Measurements from ENCODE around the gene NFASC. TPM values are rescaled to one million over a fixed set of nuclear protein-coding genes. Genes with fewer than 3 reads are reported as not detected.

The NFASC gene
- total and polyA plus RNA-seq, 9 of the 15 experiments (the other 6 are each of a cell fraction or from before 2014, with no cell fraction given) = 0.03 to 0.16 (median 0.06) TPM; not detected in 6

DNA sequence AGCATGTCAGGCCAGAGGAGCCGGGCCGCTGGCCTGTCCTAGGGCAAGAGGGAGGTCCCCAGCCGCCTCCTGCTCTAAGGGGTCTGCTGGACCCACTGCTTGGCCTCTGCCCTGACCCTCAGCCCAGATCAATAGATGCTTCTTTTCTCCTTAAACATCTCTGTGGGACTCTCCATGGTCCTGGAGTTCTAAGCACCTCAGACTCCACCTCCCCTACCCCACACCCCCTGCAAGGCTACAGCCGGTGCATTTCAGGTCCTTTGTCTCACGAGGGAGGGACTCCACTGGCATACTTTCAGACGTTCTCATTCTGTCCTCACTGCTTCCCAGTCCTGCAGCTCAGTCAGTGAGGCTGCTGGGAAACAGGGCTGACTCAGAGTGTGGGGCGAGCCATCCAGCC is 183.4 kb downstream of the NFASC start:
- Histone ChIP-seq H3K79me2 (ENCODE audit: control insufficient read depth, insufficient read depth, low read length) (no peaks in the 10 kb centered on the region), H2AFZ (ENCODE audit: low read depth, low read length) (no peak overlapping the region), H3K4me3 (no peak overlapping the region), H3K9me1 (ENCODE audit: control insufficient read depth, insufficient read depth, low read length) (no peaks in the 10 kb centered on the region), H3K27ac (ENCODE audit: extremely low read depth, low read depth, low read length) (no peak overlapping the region), H3K36me3 (ENCODE audit: control insufficient read depth, insufficient read depth, low read length) (no peaks in the 10 kb centered on the region), H3K4me2 (ENCODE audit: insufficient read depth, low read length) (no peak overlapping the region), H4K20me1 (replicated peaks; ENCODE audit: control insufficient read depth, insufficient read depth, low read length) (peaks cover 22% of the 10 kb centered on the region), H3K27me3 (ENCODE audit: control insufficient read depth in 2 of 2, insufficient read depth in 2 of 2, low read length in 2 of 2) (peaks cover 62 to 95% of the 10 kb centered on the region in 2 experiments), H3K4me1 (replicated peaks in 1 of 2; ENCODE audit: control insufficient read depth in 2 of 2, insufficient read depth in 2 of 2, low read length in 2 of 2) (no peaks in the 10 kb centered on the region), H3K9me3 (replicated peaks; ENCODE audit: control insufficient read depth, insufficient read depth, low read depth, low read length) (no peaks in the 10 kb centered on the region), H3K9ac (ENCODE audit: insufficient read depth in 1 of 2, low read depth in 2 of 2, low read length in 2 of 2) (no peak overlapping the region)
- POLR2A ChIA-PET = interaction anchor here (0.6 to 1.0 kb wide), 4 partner anchors 22 to 757 kb away, joined by 3 to 5 read pairs (median 3); partner anchors contain the start of gene RBBP5
- intact Hi-C loops (cut with micrococcal nuclease) (no loop called here), in situ Hi-C loops (cut with MboI) (no loop called here)
- FAIRE-seq = no peak
- DNase-seq (ENCODE audit: extremely low read depth in 1 of 4, low spot score in 3 of 4) = no peak
- WGBS (ENCODE audit: insufficient coverage, low coverage, missing lambda C conversion rate) = 0% methylated on average over 7 of the region's 7 CpGs
- BruUV-seq (replicated peaks) = no TSS peak
- CTCF ChIA-PET (ENCODE audit: low intra/inter-chr PET ratio) = no interaction called here
- no peak for ATAC-seq
- TF ChIP-seq, protein P1, sequence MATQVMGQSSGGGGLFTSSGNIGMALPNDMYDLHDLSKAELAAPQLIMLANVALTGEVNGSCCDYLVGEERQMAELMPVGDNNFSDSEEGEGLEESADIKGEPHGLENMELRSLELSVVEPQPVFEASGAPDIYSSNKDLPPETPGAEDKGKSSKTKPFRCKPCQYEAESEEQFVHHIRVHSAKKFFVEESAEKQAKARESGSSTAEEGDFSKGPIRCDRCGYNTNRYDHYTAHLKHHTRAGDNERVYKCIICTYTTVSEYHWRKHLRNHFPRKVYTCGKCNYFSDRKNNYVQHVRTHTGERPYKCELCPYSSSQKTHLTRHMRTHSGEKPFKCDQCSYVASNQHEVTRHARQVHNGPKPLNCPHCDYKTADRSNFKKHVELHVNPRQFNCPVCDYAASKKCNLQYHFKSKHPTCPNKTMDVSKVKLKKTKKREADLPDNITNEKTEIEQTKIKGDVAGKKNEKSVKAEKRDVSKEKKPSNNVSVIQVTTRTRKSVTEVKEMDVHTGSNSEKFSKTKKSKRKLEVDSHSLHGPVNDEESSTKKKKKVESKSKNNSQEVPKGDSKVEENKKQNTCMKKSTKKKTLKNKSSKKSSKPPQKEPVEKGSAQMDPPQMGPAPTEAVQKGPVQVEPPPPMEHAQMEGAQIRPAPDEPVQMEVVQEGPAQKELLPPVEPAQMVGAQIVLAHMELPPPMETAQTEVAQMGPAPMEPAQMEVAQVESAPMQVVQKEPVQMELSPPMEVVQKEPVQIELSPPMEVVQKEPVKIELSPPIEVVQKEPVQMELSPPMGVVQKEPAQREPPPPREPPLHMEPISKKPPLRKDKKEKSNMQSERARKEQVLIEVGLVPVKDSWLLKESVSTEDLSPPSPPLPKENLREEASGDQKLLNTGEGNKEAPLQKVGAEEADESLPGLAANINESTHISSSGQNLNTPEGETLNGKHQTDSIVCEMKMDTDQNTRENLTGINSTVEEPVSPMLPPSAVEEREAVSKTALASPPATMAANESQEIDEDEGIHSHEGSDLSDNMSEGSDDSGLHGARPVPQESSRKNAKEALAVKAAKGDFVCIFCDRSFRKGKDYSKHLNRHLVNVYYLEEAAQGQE (IDR thresholded peaks at IDR 0.05; ENCODE audit: borderline replicate concordance) = peak; percentile 71
- TF ChIP-seq, protein P1 (CRISPR knock-in tag; IDR thresholded peaks at IDR 0.05; ENCODE audit: low read depth) = 0 out of 2 replicates have a peak, but pooled peaks have one; percentile 21
- TF ChIP-seq XRCC4 (IDR thresholded peaks at IDR 0.05; ENCODE audit: extremely low read depth, insufficient read depth, insufficient read length) = no peak

Measured in K562 (cell line).